A673 (cell line): ENCODE measurements around the gene KRTAP21-2. TPM values are rescaled to one million over a fixed set of nuclear protein-coding genes. Genes with fewer than 3 reads are reported as not detected.
"Not testable (repeated sequence)": the region's sequence is repeated elsewhere in the genome, so short reads cannot be mapped to it uniquely, and the experiment has no call there.

Experiments used
- BruUV-seq: library from RNA; stranded (reverse); fragments of 400-500 nt; replicated peaks from 2 replicates; lab custom pipeline; 2021; lab: Mats Ljungman, UMichigan
- CTCF ChIA-PET: fragments of 300-600 bp; sonication (Branson Sonifier 250); formaldehyde crosslinking; loops from one replicate; lab custom pipeline; 2022; ENCODE audit warnings: antibody characterized with exemption; lab: Charles Lee
- POLR2A ChIA-PET: fragments of 300-600 bp; sonication (Branson Sonifier 250); formaldehyde crosslinking; loops from one replicate; lab custom pipeline; 2022; ENCODE audit warnings: antibody characterized with exemption; ENCODE audit not compliant: low non-redundant PET; lab: Charles Lee
- DNase-seq: peaks from one replicate; pipeline ENCODE4 v3.0.0-alpha.2; 2015; ENCODE audit warnings: low spot score
- H3K27ac ChIP-seq: fragments of 200-600 bp; sonication (generic); 2 replicates; pipeline ENCODE4 v1.5.1; 2016; ENCODE audit warnings: mixed run types, low read depth, mild to moderate bottlenecking, mixed read lengths, antibody characterized with exemption, low read length; ENCODE audit not compliant: poor library complexity, severe bottlenecking
- H3K27me3 ChIP-seq: fragments of 200-600 bp; sonication (generic); replicated peaks from 2 replicates; pipeline ENCODE4 v1.6.1; 2017; ENCODE audit warnings: mixed run types, low read depth, mild to moderate bottlenecking, mixed read lengths, antibody characterized with exemption, low read length; ENCODE audit not compliant: insufficient read depth, poor library complexity
- H3K36me3 ChIP-seq: fragments of 200-600 bp; sonication (generic); 2 replicates; pipeline ENCODE4 v1.6.1; 2016; ENCODE audit warnings: mixed run types, mild to moderate bottlenecking, mixed read lengths, antibody characterized with exemption, low read length; ENCODE audit not compliant: insufficient read depth, poor library complexity, severe bottlenecking
- H3K4me1 ChIP-seq: fragments of 200-600 bp; sonication (generic); 2 replicates; pipeline ENCODE4 v1.6.1; 2017; ENCODE audit warnings: mixed run types, mild to moderate bottlenecking, mixed read lengths, antibody characterized with exemption, low read length; ENCODE audit not compliant: insufficient read depth, poor library complexity, severe bottlenecking
- H3K4me3 ChIP-seq: fragments of 200-600 bp; sonication (generic); 2 replicates; pipeline ENCODE4 v1.5.1; 2016; ENCODE audit warnings: low read depth, mixed run types, mild to moderate bottlenecking, mixed read lengths, low read length; ENCODE audit not compliant: poor library complexity, severe bottlenecking
- H3K9me3 ChIP-seq: fragments of 200-600 bp; sonication (generic); 2 replicates; pipeline ENCODE4 v1.6.1; 2016; ENCODE audit warnings: mixed run types, low read depth, mild to moderate bottlenecking, mixed read lengths, antibody characterized with exemption, low read length; ENCODE audit not compliant: poor library complexity, severe bottlenecking
- EZH2 ChIP-seq: fragments of 200-600 bp; sonication (generic); IDR thresholded peaks from 2 replicates; pipeline ENCODE4 v1.6.1; 2017; ENCODE audit warnings: borderline replicate concordance, low read depth, mild to moderate bottlenecking, mixed read lengths, antibody characterized with exemption, low read length; ENCODE audit not compliant: poor library complexity, severe bottlenecking
- intact Hi-C: fragments of 100-400 bp; cut with micrococcal nuclease; formaldehyde crosslinking; loops from one replicate; pipeline ENCODE4 v1.10.0; 2022; ENCODE audit not compliant: unreplicated experiment
- total RNA-seq: library from RNA; stranded (reverse); gene quantifications from 2 replicates; pipeline ENCODE4 v1.2.3, GENCODE V29; 2021
- TF ChIP-seq, protein P1 (sequence below): fragments of 300-800, 200-600 bp; sonication (generic); conservative IDR thresholded peaks from 2 replicates; pipeline ENCODE4 v1.5.1; 2017; ENCODE audit warnings: low read depth, mild to moderate bottlenecking, antibody characterized with exemption, low read length, moderate library complexity, mixed read lengths

KRTAP21-2 gene
- total RNA-seq, 1 experiment from 2014 or later: not detected

DNA sequence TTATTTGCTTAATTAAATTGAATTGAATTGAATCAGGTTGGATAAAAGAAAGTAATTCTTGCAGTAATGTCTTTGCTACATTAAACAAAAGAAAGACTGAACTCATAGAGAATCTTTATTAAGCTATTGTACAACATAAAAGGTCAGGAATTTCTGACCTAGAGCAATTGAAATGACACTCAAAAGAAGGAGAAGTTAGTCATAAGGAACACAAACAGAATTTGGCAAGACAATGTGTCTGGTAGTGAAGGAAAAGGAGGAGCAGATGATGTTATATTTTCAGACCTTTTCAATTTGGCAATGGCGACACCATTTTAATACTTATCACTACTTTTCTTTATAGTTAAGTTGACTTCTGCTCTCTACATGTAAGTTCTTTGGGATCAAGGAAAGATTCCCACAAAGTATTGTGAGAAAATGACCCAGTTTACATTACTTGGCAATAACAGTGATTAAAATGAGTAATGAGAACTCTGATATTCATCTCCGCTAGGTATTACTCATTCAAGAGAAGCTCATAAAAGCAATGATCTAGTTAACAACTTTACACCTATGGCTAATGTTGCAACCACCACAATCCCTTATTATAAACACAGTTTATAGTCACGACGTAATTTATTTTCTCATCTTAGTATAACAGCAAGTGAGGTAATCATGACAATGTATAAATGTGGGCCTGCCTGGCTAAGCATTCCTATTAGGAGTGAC lies 22.8 kb upstream of the KRTAP21-2 start:
- H3K4me3 ChIP-seq: no peak overlapping the region
- CTCF ChIA-PET: no interaction called here
- no peaks in the 10 kb centered on the region for H3K4me1 ChIP-seq
- POLR2A ChIA-PET: no interaction called here
- intact Hi-C loops: no loop called here
- TF ChIP-seq, protein P1, sequence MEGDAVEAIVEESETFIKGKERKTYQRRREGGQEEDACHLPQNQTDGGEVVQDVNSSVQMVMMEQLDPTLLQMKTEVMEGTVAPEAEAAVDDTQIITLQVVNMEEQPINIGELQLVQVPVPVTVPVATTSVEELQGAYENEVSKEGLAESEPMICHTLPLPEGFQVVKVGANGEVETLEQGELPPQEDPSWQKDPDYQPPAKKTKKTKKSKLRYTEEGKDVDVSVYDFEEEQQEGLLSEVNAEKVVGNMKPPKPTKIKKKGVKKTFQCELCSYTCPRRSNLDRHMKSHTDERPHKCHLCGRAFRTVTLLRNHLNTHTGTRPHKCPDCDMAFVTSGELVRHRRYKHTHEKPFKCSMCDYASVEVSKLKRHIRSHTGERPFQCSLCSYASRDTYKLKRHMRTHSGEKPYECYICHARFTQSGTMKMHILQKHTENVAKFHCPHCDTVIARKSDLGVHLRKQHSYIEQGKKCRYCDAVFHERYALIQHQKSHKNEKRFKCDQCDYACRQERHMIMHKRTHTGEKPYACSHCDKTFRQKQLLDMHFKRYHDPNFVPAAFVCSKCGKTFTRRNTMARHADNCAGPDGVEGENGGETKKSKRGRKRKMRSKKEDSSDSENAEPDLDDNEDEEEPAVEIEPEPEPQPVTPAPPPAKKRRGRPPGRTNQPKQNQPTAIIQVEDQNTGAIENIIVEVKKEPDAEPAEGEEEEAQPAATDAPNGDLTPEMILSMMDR: no peak
- TF ChIP-seq EZH2: no peak
- H3K27me3 ChIP-seq: no peaks in the 10 kb centered on the region
- peaks cover 7% of the 10 kb centered on the region for H3K9me3 ChIP-seq
- H3K27ac ChIP-seq: no peak overlapping the region
- no TSS peak for BruUV-seq
- no peak for DNase-seq
- H3K36me3 ChIP-seq: no peaks in the 10 kb centered on the region

- POLR2A ChIA-PET: no interaction called here
- no TSS peak for BruUV-seq
Measured at GRCh38 chr21:30760776-30761175, 13.7 kb upstream of the KRTAP21-2 start.

GRCh38 chr21:30758306-30758705 lies 11.2 kb upstream of the KRTAP21-2 start:
- Histone ChIP-seq H3K36me3 (no peaks in the 10 kb centered on the region), H3K27me3 (peaks cover 17% of the 10 kb centered on the region), H3K27ac (no peak overlapping the region), H3K4me1 (no peaks in the 10 kb centered on the region), H3K4me3 (no peak overlapping the region), H3K9me3 (no peaks in the 10 kb centered on the region)
- TF ChIP-seq EZH2: no peak
- TF ChIP-seq, protein P1: no peak
- DNase-seq: no peak
- intact Hi-C loops: no loop called here
- no TSS peak for BruUV-seq
- ChIA-PET POLR2A (no interaction called here), CTCF (no interaction called here)

More at GRCh38 chr21:30760776-30761175, 13.7 kb upstream of the KRTAP21-2 start:
- H3K27ac ChIP-seq: no peak overlapping the region
- no peak overlapping the region for H3K4me3 ChIP-seq
- no peak for DNase-seq
- TF ChIP-seq, protein P1: no peak
- TF ChIP-seq EZH2: no peak
- peaks cover 15% of the 10 kb centered on the region for H3K27me3 ChIP-seq
- intact Hi-C loops: no loop called here
- H3K36me3 ChIP-seq: no peaks in the 10 kb centered on the region
- CTCF ChIA-PET: no interaction called here
- no peaks in the 10 kb centered on the region for H3K4me1 ChIP-seq
- H3K9me3 ChIP-seq: no peaks in the 10 kb centered on the region

- H3K36me3 ChIP-seq, H3K9me3 ChIP-seq, DNase-seq, H3K4me3 ChIP-seq, H3K4me1 ChIP-seq, CTCF ChIA-PET, intact Hi-C loops, H3K27ac ChIP-seq, BruUV-seq: not testable (repeated sequence)
- POLR2A ChIA-PET: interaction anchor here (0.7 kb wide), 1 partner anchor 266 kb away, joined by 6 read pairs; no protein-coding TSS in a partner anchor
- peaks cover 17% of the 10 kb centered on the region for H3K27me3 ChIP-seq
Measured at GRCh38 chr21:30755328-30755727, 8.3 kb upstream of the KRTAP21-2 start, which contains the start of gene KRTAP21-1. TSS of gene KRTAP21-1 (minus strand) at chr21:30755428. CDS start at chr21:30755378, 50 bp downstream.
